HepG2 (cell line): ENCODE results near the gene TRMT1L. TPM values are rescaled to one million over a fixed set of nuclear protein-coding genes. Genes with fewer than 3 reads are reported as not detected.

Experiments used
- ERF ChIP-seq: IDR thresholded peaks from 2 replicates; pipeline ENCODE4 v1.6.1; 2018; ENCODE audit warnings: missing biosample characterization, missing genetic modification reagents
- HOXD1 ChIP-seq: sonication (generic); formaldehyde crosslinking; IDR thresholded peaks from 2 replicates; pipeline ENCODE4 v1.5.0; 2020; ENCODE audit warnings: missing genetic modification reagents
- KLF11 ChIP-seq: IDR thresholded peaks from 2 replicates; pipeline ENCODE4 v1.6.1; 2016; ENCODE audit warnings: missing compliant biosample characterization
- LCORL ChIP-seq, 2 experiments: fragments of 450-650 bp in 1 of 2; sonication (generic) in 1 of 2; formaldehyde crosslinking in 1 of 2; IDR thresholded peaks; 2 replicates each; pipeline versions ENCODE4 v1.5.0 to v1.6.1; 2017 to 2020; ENCODE audit warnings: antibody characterized with exemption in 1 of 2, missing genetic modification reagents in 1 of 2
- MED1 ChIP-seq: sonication (generic); formaldehyde crosslinking; IDR thresholded peaks from 2 replicates; pipeline ENCODE4 v1.4.0; 2020; ENCODE audit warnings: missing genetic modification reagents
- MNT ChIP-seq: fragments of 450-650 bp; IDR thresholded peaks from 2 replicates; pipeline ENCODE4 v1.6.1; 2016
- MYNN ChIP-seq: sonication (generic); formaldehyde crosslinking; IDR thresholded peaks from 2 replicates; pipeline ENCODE4 v1.4.0; 2020; ENCODE audit warnings: mild to moderate bottlenecking, low read depth, missing genetic modification reagents
- NFATC3 ChIP-seq: sonication (generic); formaldehyde crosslinking; IDR thresholded peaks from 2 replicates; pipeline ENCODE4 v1.5.1; 2020; ENCODE audit warnings: mild to moderate bottlenecking, missing genetic modification reagents
- NR1H2 ChIP-seq: sonication (generic); formaldehyde crosslinking; IDR thresholded peaks from 2 replicates; pipeline ENCODE4 v1.8.1; 2022; ENCODE audit warnings: low read depth, missing genetic modification reagents, borderline replicate concordance
- PBX3 ChIP-seq: sonication (generic); formaldehyde crosslinking; IDR thresholded peaks from 2 replicates; pipeline ENCODE4 v1.8.1; 2023; ENCODE audit warnings: missing genetic modification reagents, inconsistent platforms, borderline replicate concordance
- RARG ChIP-seq: sonication (generic); formaldehyde crosslinking; IDR thresholded peaks from 2 replicates; pipeline ENCODE4 v1.4.0; 2020; ENCODE audit warnings: low read depth, mild to moderate bottlenecking, missing genetic modification reagents
- SNAPC4 ChIP-seq: sonication (generic); formaldehyde crosslinking; IDR thresholded peaks from 2 replicates; pipeline ENCODE4 v1.4.0; 2020; ENCODE audit warnings: mild to moderate bottlenecking, missing genetic modification reagents
- SPEN ChIP-seq: sonication (generic); formaldehyde crosslinking; IDR thresholded peaks from 2 replicates; pipeline ENCODE4 v1.5.1; 2020; ENCODE audit warnings: low read depth, mild to moderate bottlenecking, missing genetic modification reagents
- TBX2 ChIP-seq: sonication (generic); formaldehyde crosslinking; IDR thresholded peaks from 2 replicates; pipeline ENCODE4 v1.5.0; 2020; ENCODE audit warnings: missing genetic modification reagents, mild to moderate bottlenecking, borderline replicate concordance
- TBX3 ChIP-seq: fragments of 450-650 bp; IDR thresholded peaks from 2 replicates; pipeline ENCODE4 v1.6.1; 2017; ENCODE audit warnings: antibody characterized with exemption, mild to moderate bottlenecking, inconsistent platforms, borderline replicate concordance
- TOE1 ChIP-seq: sonication (generic); formaldehyde crosslinking; IDR thresholded peaks from 2 replicates; pipeline ENCODE4 v1.4.0; 2020; ENCODE audit warnings: mild to moderate bottlenecking, missing genetic modification reagents
- YEATS2 ChIP-seq: sonication (generic); formaldehyde crosslinking; IDR thresholded peaks from 2 replicates; pipeline ENCODE4 v1.4.0; 2020; ENCODE audit warnings: missing genetic modification reagents, borderline replicate concordance
- ZFP90 ChIP-seq: sonication (generic); formaldehyde crosslinking; IDR thresholded peaks from 2 replicates; pipeline ENCODE4 v1.8.0; 2022; ENCODE audit warnings: missing genetic modification reagents, mild to moderate bottlenecking, inconsistent platforms, borderline replicate concordance
- ZFX ChIP-seq: sonication (generic); formaldehyde crosslinking; IDR thresholded peaks from 2 replicates; pipeline ENCODE4 v1.4.0; 2020; ENCODE audit warnings: mild to moderate bottlenecking, low read depth, missing genetic modification reagents, moderate library complexity
- ZNF143 ChIP-seq: sonication (generic); formaldehyde crosslinking; IDR thresholded peaks from 2 replicates; pipeline ENCODE4 v1.4.0; 2020; ENCODE audit warnings: missing genetic modification reagents
- ZNF547 ChIP-seq: sonication (generic); formaldehyde crosslinking; IDR thresholded peaks from 2 replicates; pipeline ENCODE4 v1.5.1; 2020; ENCODE audit warnings: mild to moderate bottlenecking, missing genetic modification reagents
- ZNF775 ChIP-seq: sonication (generic); formaldehyde crosslinking; IDR thresholded peaks from 2 replicates; pipeline ENCODE4 v1.4.0; 2020; ENCODE audit warnings: missing genetic modification reagents, mild to moderate bottlenecking, moderate library complexity, borderline replicate concordance
- polyA plus RNA-seq, 8 experiments: library from polyadenylated mRNA; depleted of rRNA in 3 of 8; stranded (reverse) in 7 of 8; unstranded in 1 of 8; fragments of >200 nt; fragmentation: Illumina TruSeq in 4 of 8; extraction: Trizol in 4 of 8; gene quantifications; 2 replicates each; pipeline versions ENCODE4 v1.2.1 to v1.2.3, GENCODE V29; 2011 to 2016; ENCODE audit warnings: low read depth in 4 of 8, missing spikeins in 1 of 8, mixed read lengths in 1 of 8; ENCODE audit not compliant: insufficient read depth in 1 of 8
- total RNA-seq, 5 experiments: library from RNA; depleted of rRNA; stranded (reverse); fragments of >200 nt; fragmentation: Illumina TruSeq; extraction: Trizol; gene quantifications; 2 replicates each; pipeline ENCODE4 v1.2.3, GENCODE V29; 2016; ENCODE audit warnings: low read depth in 1 of 5

The TRMT1L gene
- total and polyA plus RNA-seq, 2 of the 13 experiments (the other 11 are each of a cell fraction or from before 2014, with no cell fraction given), result 17.9 to 19.2 TPM

- TF ChIP-seq SNAPC4 (CRISPR knock-in tag), result peak; percentile 92; the same call in 1 of the 2 replicates
- TF ChIP-seq NFATC3 (CRISPR knock-in tag), result no peak
- no peak; the same call in 1 of the 2 replicates for TF ChIP-seq YEATS2
- TF ChIP-seq PBX3 (CRISPR knock-in tag), result no peak
- peak; percentile 29; the same call in 1 of the 2 replicates for TF ChIP-seq HOXD1 (CRISPR knock-in tag)
- no peak for TF ChIP-seq RARG (CRISPR knock-in tag)
- TF ChIP-seq KLF11 (CRISPR knock-in tag), result 0 out of 2 replicates have a peak, but pooled peaks have one; percentile 19
- TF ChIP-seq MED1, result no peak
- peak; percentile 55; the same call in 1 of the 2 replicates for TF ChIP-seq ZFP90 (CRISPR knock-in tag)
- TF ChIP-seq MYNN (CRISPR knock-in tag), result no peak
- TF ChIP-seq SPEN (CRISPR knock-in tag), result 0 out of 2 replicates have a peak, but pooled peaks have one; percentile 44
- TF ChIP-seq MNT, result 0 out of 2 replicates have a peak, but pooled peaks have one; percentile 12
- TF ChIP-seq TOE1 (CRISPR knock-in tag), result no peak
- TF ChIP-seq ZNF547 (CRISPR knock-in tag), result 0 out of 2 replicates have a peak, but pooled peaks have one; percentile 5
- TF ChIP-seq TBX3, result no peak
- peak; percentile 48; the same call in 1 of the 2 replicates for TF ChIP-seq TBX2 (CRISPR knock-in tag)
- no peak for TF ChIP-seq NR1H2 (CRISPR knock-in tag)
- TF ChIP-seq ZNF775 (CRISPR knock-in tag), result no peak
- no peak for TF ChIP-seq LCORL (IDR thresholded peaks at IDR 0.05)
- TF ChIP-seq LCORL (CRISPR knock-in tag; IDR thresholded peaks at IDR 0.05), result peak; percentile 75
- peak; percentile 60; the same call in 1 of the 2 replicates for TF ChIP-seq ZFX (CRISPR knock-in tag)
- TF ChIP-seq ZNF143, result peak; percentile 94
- TF ChIP-seq ERF, result no peak
Observed at GRCh38 chr1:185156854-185157598, at the start of gene TRMT1L, which contains the start of gene SWT1 (continued).
